NCI-H510A treated with DMSO at 0.1 percent for 48 hours (cell line): ENCODE measurements around the gene ZC3HAV1L.
A peak's percentile ranks its signal among the peaks of the same experiment; 100 is the strongest.
"Not testable (repeated sequence)": the region's sequence is repeated elsewhere in the genome, so short reads cannot be mapped to it uniquely, and the experiment has no call there.

ENCODE experiments used
- DNase-seq: peaks from one replicate; lab custom pipeline; 2025; lab: John Stamatoyannopoulos, UW

The ZC3HAV1L gene

DNA sequence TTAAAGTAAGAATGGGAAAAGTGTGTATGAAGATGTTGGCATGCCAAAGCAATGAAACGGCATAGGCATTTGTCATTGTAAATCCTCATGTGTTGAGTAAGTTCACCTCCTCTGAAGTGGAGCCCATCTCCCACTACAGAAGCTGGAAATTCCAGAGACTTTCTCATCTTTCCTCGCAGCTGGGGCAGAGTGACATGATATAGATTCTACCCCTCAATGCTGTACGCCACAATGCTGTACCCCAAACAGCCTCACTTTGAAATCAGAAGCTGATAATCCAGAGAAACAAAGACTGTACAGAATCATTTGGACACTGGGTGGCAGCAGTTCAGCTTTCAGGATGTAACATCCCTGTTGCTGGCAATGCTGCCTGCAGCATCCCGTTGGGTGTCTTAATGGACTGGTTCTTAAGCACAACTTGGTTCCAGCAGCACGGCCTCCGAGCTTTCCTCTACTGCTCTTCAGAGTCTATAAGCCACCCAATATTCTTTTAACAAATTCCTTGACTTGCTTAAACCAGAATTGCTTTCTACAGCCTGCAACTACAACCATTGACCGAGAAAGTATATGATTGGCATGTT is 18.8 kb downstream of the ZC3HAV1L start:
- DNase-seq, result peak; percentile 62

DNA sequence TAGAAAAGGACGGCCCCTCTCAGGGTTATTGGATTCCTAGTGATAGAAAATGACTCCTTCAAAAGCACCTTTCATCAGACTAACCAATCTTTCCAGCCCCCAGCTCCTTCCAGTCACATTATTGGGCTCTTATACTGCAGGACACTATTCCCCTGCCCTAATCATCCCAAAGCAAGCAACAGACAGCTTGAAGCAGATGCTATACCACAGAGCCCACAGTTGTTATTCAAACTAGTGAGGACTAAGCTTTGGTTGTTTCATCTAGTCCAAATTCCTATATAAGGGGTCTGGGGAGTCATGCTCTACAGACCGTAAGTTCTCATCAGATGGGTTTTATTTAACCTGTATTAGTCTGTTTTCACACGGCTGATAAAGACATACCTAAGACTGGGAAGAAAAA is 24.5 kb downstream of the ZC3HAV1L start:
- no peak for DNase-seq

DNA sequence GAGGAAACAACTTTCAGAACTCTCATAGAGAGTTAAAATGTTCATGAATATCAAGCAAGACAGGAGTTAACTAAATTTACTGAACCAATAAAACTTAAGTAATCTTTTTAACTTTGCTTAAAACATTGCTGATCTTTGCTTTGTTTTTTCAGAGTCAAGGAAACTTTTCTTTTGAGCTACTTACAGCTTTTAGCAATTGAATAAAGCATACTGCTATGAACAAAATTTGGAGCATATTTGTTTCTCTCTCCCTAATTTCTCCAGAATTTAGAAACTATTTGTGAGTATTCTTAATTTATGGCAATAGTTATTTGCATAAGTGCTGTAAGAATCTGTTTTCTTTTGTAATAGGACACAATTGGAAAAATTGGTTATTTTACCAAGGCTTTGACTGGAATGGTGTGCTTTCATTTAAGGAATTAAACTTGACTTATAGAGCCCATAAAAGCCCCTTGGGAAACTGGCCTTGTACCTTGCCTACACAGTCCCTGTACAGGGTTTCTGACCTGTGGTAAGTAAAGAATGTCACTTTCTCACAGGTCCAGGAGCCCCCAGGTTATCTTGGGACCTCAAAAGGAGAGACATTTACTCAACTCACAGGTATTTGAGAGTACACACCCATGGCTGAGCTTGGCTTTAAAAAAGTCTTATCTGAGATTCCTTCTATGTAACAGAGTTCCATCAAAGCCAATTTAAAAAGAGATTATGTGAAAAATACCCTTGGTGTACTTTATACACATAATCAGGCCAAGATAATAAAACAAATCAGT is 31.3 kb downstream of the ZC3HAV1L start:
- DNase-seq, result no peak

DNA sequence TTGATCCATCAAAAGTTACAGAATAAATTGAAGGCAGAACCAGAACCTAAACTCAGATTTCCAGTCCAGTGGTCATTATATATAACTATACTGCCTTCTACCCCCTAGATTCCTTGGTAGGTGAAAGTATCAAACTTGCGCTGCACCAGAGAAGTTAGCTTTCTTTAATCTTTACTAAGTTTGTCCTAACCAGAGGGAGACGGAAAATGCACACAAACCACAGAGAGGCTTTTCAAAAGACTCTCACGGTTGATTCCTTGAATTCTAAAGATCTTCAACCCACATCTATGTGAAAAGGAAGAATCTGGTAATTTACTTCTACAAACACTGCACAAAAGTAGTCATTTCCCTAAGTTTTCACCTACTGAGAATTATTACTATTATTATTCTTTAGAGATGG is 36.4 kb downstream of the ZC3HAV1L start:
- no peak for DNase-seq

DNA sequence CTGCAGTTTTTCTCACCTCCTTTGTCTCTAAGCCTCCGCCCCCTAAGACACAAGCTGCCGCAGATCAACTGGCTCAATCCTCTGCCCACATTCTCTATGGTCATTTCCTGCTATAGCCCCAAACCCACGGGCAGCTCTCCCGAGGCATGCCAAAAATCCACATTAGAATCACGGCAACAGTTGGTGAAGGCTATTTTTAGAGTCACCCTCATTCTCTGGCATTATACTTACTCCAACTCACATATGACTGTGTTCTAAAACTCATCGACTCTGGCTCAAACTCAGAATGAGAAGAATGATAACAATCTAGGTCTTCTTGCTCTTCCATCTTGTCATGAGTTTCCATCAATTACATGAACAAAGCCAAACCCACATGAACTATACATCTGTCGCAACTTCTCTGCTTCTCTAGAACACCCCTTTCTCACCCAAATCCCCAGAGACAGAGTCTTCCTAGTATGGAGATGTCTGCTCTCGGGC is 43.8 kb downstream of the ZC3HAV1L start:
- DNase-seq, result no peak

DNA sequence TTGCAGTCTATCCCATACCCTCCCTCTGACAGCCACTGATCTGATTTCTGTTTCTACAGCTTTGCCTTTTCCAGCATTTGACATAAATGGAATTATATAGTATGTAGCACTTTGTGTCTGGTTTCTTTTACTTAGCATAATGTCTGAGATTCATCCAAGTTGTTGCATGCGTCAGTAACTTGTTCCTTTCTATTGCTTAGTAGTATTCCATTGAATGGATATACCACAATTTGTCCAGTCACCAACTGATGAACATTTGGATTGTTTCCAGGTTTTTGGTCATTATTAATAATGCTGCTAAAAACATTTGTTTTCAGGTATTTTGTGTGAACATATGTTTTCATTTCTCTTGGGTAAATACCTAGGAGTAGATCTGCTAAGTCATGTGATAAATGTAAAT is 48.2 kb downstream of the ZC3HAV1L start:
- no peak for DNase-seq

DNA sequence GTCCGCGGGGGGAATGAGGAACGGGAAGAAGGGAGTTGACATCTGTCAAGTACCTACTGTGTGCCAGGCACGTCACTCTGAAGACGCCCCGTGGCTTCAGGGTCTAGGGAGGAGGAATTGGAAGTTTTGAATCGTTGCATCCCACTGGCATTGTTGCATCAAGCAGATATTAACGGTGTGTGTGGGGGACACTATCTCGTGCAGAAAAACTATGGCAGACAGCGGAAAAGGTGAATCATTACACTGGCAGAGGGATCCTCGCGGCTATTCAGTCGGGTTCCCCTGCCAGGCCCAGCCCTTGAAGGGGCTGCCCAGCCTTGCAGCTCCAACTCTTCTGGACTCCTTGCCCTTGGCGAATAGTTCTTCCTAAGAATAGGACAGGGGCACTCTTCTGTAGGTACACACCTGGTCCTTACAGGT is 53.6 kb downstream of the ZC3HAV1L start:
- no peak for DNase-seq

DNA sequence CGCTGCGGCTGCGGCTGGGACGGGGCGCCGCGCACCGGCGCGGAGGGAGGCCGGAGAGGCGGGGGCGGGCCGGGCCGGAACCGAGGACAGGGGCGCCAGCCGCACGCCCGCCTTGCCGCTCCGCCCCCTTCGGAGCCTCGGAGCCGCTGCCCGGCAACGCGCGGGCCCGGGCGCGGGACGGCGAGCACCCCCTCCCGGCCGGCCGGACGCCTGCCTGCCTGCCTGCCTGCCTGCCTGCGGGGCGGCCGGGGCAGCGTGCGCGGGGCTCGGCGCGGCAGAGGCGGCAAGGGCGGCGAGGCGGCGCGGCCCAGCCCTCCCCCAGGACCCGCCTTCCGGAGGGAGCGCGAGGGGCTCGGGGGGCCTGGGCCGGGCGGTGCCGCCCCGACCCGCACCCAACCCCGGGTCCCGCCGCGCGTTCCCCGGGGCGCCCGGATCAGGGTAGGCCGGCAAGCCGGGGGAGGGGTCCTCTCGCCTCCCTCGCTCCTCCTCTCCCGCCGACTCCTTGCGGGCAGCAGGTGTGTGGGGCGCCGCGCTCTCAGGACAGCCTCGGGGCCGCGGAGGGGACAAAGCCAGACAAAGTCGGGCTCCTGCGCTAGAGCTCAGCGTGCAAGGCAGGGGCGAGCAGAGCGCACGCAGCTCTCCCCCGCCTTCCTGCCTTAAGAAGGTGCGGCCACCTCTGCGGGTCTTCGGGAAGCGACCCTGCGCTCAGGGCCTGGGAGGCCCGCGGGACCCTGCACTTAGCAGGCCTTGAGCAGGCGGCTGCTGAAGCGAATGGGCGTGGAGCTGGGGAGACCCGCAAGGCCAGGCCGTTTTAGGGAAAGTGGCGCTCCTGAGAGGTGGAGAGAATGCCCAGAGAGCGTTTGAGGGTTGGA is 54.3 kb downstream of the ZC3HAV1L start, which contains the start of gene KIAA1549:
Gene KIAA1549 (minus strand): TSS at position 58 of the 872 bp plus-strand sequence. CDS start 120 bp downstream, outside the sequence.
- DNase-seq, result peak; percentile 33

DNA sequence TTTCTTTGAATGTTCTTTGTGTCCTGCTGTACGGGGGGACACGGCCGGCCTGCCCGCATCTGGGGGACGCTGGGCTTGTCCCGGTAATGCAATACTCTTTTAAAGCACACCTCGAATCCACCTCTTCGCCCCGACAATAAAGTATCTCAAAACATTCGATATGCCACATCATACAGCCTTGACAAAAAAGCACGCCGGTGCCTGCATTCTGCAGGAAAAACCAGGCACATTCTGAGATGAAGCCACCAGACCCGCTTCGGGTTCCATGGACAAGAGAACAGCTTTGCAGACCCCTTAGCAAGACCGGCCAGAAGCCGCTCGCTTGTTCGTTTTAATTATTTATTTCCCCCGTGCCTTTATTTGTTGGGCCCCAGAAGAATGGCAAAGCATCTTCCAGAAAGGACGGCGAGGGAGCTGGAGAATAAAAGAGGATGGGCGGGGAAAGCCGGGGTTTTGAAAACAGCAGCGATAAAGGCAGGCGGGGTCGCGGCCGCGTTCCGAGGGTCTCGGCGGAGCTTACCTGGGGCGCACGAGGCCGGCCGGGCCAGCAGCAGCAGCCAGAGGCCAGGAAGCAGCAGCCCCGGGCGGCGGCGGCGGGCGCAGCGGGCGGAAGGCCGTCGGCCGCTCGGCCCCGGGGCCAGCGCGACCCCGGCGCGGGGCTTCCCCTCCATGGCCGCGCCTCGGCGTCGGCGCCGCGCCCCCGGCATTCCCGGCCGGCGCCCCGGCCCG is 55.1 kb downstream of the ZC3HAV1L start:
- no peak for DNase-seq

DNA sequence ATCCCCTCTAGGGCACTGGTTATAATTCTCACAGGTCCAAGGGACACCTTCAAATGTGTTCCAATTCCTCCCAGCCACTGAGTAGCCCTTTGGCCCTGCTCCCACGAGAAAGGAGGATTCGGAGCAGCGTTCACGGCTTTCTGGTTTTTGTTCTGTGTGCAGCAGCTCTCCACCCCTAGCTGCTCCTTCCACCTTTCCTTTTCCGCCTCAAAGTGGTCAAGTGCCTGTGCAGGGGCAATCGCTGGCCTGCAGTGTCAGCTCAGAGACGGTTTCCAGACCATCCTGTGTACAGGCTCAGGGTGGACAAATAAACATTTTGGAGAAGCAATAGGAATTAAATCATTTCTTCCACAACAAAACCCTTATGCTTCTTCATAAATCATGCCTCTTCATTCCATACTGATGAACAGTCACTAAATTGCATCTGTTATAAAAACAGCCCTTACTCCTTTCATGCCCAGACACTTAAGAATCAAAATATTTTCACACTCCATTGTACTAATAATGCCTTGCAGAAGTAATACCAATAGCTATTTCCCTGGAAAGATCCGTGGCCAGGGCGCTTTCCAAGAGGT is 55.8 kb downstream of the ZC3HAV1L start:
- no peak for DNase-seq

DNA sequence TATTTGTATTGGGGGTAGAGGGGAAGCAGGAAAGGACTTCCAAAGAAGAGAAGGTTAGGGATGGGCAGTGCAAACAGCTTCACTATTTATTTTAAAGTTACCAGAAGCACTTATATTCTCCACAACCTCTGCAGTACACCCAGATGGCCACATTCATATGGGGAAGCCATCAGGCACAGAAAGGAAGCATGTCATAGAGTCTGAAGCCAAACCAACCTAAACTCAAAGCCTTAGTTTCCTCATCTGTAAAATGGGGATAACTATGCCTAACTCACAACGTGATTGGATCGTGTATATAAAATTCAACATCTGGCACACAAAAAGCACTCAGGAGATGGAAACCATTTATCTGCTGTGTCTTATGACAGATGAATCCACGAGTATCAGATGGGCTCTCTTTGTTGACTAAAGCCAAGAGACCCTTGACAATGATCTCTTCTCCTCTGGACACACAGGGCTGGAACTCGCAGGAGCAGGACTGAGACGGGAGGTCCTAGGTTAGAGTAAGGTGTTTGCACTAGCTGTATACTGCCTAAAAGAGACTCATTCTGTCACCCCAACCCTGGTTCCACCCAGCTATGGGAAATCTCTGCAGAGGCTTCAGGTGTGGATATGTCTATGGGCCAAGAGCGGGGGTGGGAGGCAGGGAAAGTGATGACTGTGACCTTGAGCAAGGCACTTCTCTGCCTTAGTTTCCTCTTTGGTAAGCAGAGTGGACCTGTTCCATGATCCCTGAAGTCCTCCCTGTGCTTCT is 56.4 kb downstream of the ZC3HAV1L start:
- peak; percentile 17 for DNase-seq

DNA sequence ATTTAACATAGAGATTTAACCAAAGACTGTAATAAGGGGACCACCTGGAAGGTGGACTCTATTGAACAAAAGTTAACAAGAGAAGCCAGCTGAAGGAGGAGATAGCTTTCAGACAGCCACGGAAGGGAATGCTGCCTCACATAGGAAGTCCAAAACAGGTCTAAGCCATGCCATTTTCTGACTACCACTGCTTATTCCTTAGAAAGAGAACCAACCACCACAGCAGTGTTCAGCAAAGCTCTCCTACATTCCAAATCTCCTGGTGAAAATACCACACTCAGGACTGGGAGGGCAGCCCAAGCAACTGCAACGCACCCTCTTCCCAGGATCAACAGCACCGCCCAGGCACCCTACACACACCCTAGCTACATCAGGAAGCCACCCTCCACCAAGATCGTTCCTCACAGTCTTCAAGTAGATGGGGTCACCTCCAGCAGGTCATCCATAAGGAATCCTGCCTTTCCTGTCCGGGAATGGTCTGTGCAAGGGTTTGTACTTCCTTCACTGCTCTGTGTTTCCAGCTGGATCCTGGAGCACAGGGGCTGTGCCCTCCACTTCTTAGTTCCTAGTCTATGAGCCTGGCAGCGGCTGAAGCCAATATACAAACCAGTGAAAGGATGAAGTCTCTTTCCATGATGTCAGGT is 57.2 kb downstream of the ZC3HAV1L start:
- peak; percentile 13 for DNase-seq

DNA sequence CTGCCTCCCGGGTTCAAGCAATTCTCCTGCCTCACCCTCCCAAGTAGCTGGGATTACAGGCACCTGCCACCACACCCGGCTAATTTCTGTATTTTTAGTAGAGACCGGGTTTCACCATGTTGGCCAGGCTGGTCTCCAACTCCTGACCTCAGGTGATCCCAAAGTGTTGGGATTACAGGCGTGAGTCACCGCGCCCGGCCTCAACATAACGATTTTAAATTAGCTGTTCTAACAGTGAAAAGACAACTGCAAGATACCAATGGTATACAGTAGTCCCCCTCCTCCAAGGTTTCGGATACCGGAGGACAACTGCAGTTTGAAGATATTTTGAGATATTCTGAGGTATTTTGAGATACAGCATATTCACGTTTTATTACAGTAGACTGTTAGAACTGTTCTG is 59.7 kb downstream of the ZC3HAV1L start:
- DNase-seq, result not testable (repeated sequence)
